ENCODE measurements around the gene CNTN4. TPM values are rescaled to one million over a fixed set of nuclear protein-coding genes. Genes with fewer than 3 reads are reported as not detected.

The CNTN4 gene
- total and polyA plus RNA-seq, 2 experiments from 2014 or later, result 5.6 to 7.9 TPM

- H3K36me3 ChIP-seq, result no peaks in the 10 kb centered on the region
- TF ChIP-seq CTCF (IDR thresholded peaks at IDR 0.05; ENCODE audit: low read depth, low read length), result no peak
- no peaks in the 10 kb centered on the region for H3K4me1 ChIP-seq (ENCODE audit: low read depth)
- no peaks in the 10 kb centered on the region for H3K9me3 ChIP-seq (ENCODE audit: low read depth)
- no peak for DNase-seq (ENCODE audit: low read depth in 1 of 2, low spot score in 1 of 2)
- H3K27me3 ChIP-seq, result no peaks in the 10 kb centered on the region
- H3K4me3 ChIP-seq, result no peak overlapping the region
- no peak overlapping the region for H3K27ac ChIP-seq
Measured at GRCh38 chr3:2390926-2391532, 292.4 kb downstream of the CNTN4 start.

- no peak overlapping the region for H3K4me3 ChIP-seq
- DNase-seq (ENCODE audit: low read depth in 1 of 2, low spot score in 1 of 2), result no peak
- TF ChIP-seq CTCF (IDR thresholded peaks at IDR 0.05; ENCODE audit: low read depth, low read length), result no peak
Measured at GRCh38 chr3:2391896-2392295, 293.2 kb downstream of the CNTN4 start.

GRCh38 chr3:2392981-2393380 is 294.3 kb downstream of the CNTN4 start:
- TF ChIP-seq CTCF (IDR thresholded peaks at IDR 0.05; ENCODE audit: low read depth, low read length), result no peak
- no peaks in the 10 kb centered on the region for H3K36me3 ChIP-seq
- no peaks in the 10 kb centered on the region for H3K27me3 ChIP-seq
- DNase-seq (ENCODE audit: low read depth in 1 of 2, low spot score in 1 of 2), result no peak
- no peaks in the 10 kb centered on the region for H3K4me1 ChIP-seq (ENCODE audit: low read depth)
- H3K4me3 ChIP-seq, result no peak overlapping the region
- H3K9me3 ChIP-seq (ENCODE audit: low read depth), result no peaks in the 10 kb centered on the region
- H3K27ac ChIP-seq, result no peak overlapping the region

More at GRCh38 chr3:2391896-2392295, 293.2 kb downstream of the CNTN4 start:
- Histone ChIP-seq H3K9me3 (ENCODE audit: low read depth) (no peaks in the 10 kb centered on the region), H3K27me3 (no peaks in the 10 kb centered on the region), H3K4me1 (ENCODE audit: low read depth) (no peaks in the 10 kb centered on the region), H3K36me3 (no peaks in the 10 kb centered on the region), H3K27ac (no peak overlapping the region)

GRCh38 chr3:2415083-2415482 is 316.4 kb downstream of the CNTN4 start:
- Histone ChIP-seq H3K27ac (no peak overlapping the region), H3K27me3 (no peaks in the 10 kb centered on the region), H3K4me1 (ENCODE audit: low read depth) (no peaks in the 10 kb centered on the region), H3K36me3 (no peaks in the 10 kb centered on the region), H3K9me3 (ENCODE audit: low read depth) (no peaks in the 10 kb centered on the region), H3K4me3 (no peak overlapping the region)
- TF ChIP-seq CTCF (IDR thresholded peaks at IDR 0.05; ENCODE audit: low read depth, low read length), result no peak
- DNase-seq (ENCODE audit: low read depth in 1 of 2, low spot score in 1 of 2), result no peak

- no peak for TF ChIP-seq CTCF (IDR thresholded peaks at IDR 0.05; ENCODE audit: low read depth, low read length)
- H3K4me1 ChIP-seq (ENCODE audit: low read depth), result no peaks in the 10 kb centered on the region
- no peak overlapping the region for H3K4me3 ChIP-seq
- no peaks in the 10 kb centered on the region for H3K27me3 ChIP-seq
- no peaks in the 10 kb centered on the region for H3K9me3 ChIP-seq (ENCODE audit: low read depth)
- H3K27ac ChIP-seq, result no peak overlapping the region
- DNase-seq (ENCODE audit: low read depth in 1 of 2, low spot score in 1 of 2), result no peak
- H3K36me3 ChIP-seq, result no peaks in the 10 kb centered on the region
Measured at GRCh38 chr3:2420919-2421318, 322.3 kb downstream of the CNTN4 start.

Data from cardiac muscle cell (in vitro differentiated cells and primary cell).